Nephron (organoid): ENCODE data around the gene MSH4.

Source experiments
- H3K27ac Mint-ChIP-seq, 3 experiments: 2 replicates each; pipeline ENCODE4 v1.8.0; 2020; ENCODE audit warnings: mixed read lengths in 3 of 3, mild to moderate bottlenecking in 2 of 3, moderate library complexity in 1 of 3
- H3K27me3 Mint-ChIP-seq: 2 replicates; pipeline ENCODE4 v1.8.0; 2021; ENCODE audit warnings: low read depth, mild to moderate bottlenecking, moderate library complexity, mixed read lengths
- H3K36me3 Mint-ChIP-seq: 2 replicates; pipeline ENCODE4 v1.8.0; 2020; ENCODE audit warnings: low read depth, mixed read lengths
- H3K4me1 Mint-ChIP-seq: 2 replicates; pipeline ENCODE4 v1.8.0; 2020; ENCODE audit warnings: mixed read lengths
- H3K4me3 Mint-ChIP-seq, 3 experiments: 2 replicates each; pipeline ENCODE4 v1.8.0; 2020; ENCODE audit warnings: mild to moderate bottlenecking in 3 of 3, mixed read lengths in 3 of 3, moderate library complexity in 2 of 3
- H3K9me3 Mint-ChIP-seq: 2 replicates; pipeline ENCODE4 v1.8.0; 2020; ENCODE audit warnings: mixed read lengths
- TF ChIP-seq, protein P1 (sequence below), 3 experiments: fragments of 200-600 bp; sonication (generic); IDR thresholded peaks; one replicate each; pipeline ENCODE4 v1.5.0; 2021; ENCODE audit warnings: antibody characterized with exemption in 3 of 3; ENCODE audit not compliant: unreplicated experiment in 3 of 3

Gene MSH4

DNA sequence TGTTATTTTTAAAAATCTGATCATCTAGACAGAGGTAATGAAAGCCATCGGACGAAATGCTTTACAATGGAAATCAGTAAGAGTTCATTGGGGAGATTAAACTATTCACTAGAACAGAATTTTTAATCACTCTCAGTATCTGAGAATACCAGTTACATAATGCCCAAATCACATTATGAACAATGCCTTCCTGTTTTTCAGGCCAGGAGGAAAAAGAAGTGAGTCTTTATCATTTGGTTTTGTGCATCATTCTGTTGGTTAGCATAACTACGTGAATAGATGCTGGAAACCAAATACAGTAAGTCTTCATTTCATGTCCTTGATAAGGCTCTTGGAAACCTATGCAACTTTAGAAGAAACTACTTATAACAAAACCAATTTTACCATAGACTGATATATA lies 153.5 kb downstream of the MSH4 start:
- no peaks in the 10 kb centered on the region for H3K4me1 Mint-ChIP-seq
- H3K36me3 Mint-ChIP-seq: no peaks in the 10 kb centered on the region
- TF ChIP-seq, protein P1, sequence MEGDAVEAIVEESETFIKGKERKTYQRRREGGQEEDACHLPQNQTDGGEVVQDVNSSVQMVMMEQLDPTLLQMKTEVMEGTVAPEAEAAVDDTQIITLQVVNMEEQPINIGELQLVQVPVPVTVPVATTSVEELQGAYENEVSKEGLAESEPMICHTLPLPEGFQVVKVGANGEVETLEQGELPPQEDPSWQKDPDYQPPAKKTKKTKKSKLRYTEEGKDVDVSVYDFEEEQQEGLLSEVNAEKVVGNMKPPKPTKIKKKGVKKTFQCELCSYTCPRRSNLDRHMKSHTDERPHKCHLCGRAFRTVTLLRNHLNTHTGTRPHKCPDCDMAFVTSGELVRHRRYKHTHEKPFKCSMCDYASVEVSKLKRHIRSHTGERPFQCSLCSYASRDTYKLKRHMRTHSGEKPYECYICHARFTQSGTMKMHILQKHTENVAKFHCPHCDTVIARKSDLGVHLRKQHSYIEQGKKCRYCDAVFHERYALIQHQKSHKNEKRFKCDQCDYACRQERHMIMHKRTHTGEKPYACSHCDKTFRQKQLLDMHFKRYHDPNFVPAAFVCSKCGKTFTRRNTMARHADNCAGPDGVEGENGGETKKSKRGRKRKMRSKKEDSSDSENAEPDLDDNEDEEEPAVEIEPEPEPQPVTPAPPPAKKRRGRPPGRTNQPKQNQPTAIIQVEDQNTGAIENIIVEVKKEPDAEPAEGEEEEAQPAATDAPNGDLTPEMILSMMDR (IDR thresholded peaks at IDR 0.05; ENCODE audit: unreplicated experiment in 3 of 3): no peak
- H3K27ac Mint-ChIP-seq: peak overlapping the region; percentile 16 to 86 (median 21)
- no peak overlapping the region for H3K4me3 Mint-ChIP-seq
- peaks cover 15% of the 10 kb centered on the region for H3K9me3 Mint-ChIP-seq
- H3K27me3 Mint-ChIP-seq: no peaks in the 10 kb centered on the region

- peaks cover 4% of the 10 kb centered on the region for H3K9me3 Mint-ChIP-seq
- TF ChIP-seq, protein P1 (IDR thresholded peaks at IDR 0.05; ENCODE audit: unreplicated experiment in 3 of 3): no peak
- H3K36me3 Mint-ChIP-seq: no peaks in the 10 kb centered on the region
- H3K27ac Mint-ChIP-seq: peak overlapping the region; percentile 69 to 97 (median 75)
- H3K4me3 Mint-ChIP-seq: no peak overlapping the region
- no peaks in the 10 kb centered on the region for H3K27me3 Mint-ChIP-seq
- H3K4me1 Mint-ChIP-seq: no peaks in the 10 kb centered on the region
Measured at GRCh38 chr1:75952016-75952415, 155.3 kb downstream of the MSH4 start.

DNA sequence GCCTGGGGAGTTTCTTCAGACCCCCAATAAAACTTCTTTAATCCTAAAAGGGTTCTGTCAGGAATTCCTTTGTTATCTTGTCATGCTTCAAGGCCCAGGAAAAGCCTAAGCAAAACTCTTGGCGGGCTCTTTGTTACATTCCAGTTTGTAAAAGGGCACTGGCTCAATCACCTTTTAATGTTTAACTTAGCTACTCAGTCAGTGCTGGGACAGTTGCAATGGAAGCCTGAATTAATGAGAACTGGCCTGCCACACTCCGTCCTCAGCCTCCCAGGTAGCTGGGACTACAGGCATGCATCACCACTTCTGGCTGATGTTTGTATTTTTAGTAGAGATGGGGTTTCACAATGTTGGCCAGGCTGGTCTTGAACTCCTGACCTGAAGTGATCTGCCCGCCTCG lies 156.8 kb downstream of the MSH4 start:
- Mint-ChIP-seq H3K27me3 (no peaks in the 10 kb centered on the region), H3K27ac (peak overlapping the region; percentile 94 to 97 (median 97)), H3K4me1 (no peaks in the 10 kb centered on the region), H3K4me3 (no peak overlapping the region), H3K36me3 (no peaks in the 10 kb centered on the region), H3K9me3 (no peaks in the 10 kb centered on the region)
- TF ChIP-seq, protein P1 (IDR thresholded peaks at IDR 0.05; ENCODE audit: unreplicated experiment in 3 of 3): no peak

DNA sequence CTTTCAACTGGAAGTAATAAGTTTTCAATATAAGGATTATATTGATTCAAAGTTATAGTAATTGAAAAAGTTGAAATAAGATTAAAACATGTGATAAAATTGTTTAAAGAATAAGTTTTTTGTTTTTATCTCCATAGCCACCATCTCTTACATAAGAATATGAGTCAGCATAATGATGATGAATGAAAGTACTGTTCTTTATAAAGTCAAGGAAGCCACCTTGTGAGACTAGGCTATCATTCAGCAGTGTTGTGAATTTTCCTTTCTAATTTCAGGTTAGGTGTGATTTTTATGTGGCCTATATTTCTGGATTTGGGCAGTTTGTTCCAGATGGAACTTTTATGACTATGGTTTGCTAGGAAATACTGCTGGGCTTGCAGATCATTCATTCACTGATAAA lies 157.9 kb downstream of the MSH4 start:
- Mint-ChIP-seq H3K9me3 (no peaks in the 10 kb centered on the region), H3K27me3 (no peaks in the 10 kb centered on the region), H3K27ac (no peak overlapping the region), H3K4me3 (no peak overlapping the region), H3K36me3 (no peaks in the 10 kb centered on the region), H3K4me1 (no peaks in the 10 kb centered on the region)
- TF ChIP-seq, protein P1 (IDR thresholded peaks at IDR 0.05; ENCODE audit: unreplicated experiment in 3 of 3): no peak
